CD4-positive, alpha-beta T cell treated with Interleukin-15 for 4 hours (primary cell): ENCODE measurements around the gene DISC1.

ENCODE experiments used
- DNase-seq: peaks from one replicate; pipeline ENCODE4 v3.0.0-alpha.2; 2020; ENCODE audit warnings: low spot score

The DISC1 gene

DNA sequence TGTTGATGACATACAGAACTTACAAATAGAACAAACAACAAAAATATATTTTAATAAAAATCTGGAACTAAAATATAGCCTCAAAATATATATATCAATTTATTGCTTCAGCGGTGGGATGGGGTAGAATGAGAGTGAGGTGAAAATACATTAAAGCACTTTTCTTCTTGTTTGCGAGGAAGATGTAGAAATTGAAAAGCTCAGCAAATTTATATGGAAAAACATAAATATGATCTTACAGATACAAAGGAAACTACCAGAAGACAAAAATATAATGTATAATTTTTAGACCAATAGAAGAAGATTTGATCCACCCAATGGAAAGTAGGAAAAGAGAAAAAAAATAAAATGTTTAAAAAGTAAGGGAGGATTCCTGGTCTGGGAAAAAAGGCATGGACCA lies 372.2 kb downstream of the DISC1 start:
- no peak for DNase-seq

DNA sequence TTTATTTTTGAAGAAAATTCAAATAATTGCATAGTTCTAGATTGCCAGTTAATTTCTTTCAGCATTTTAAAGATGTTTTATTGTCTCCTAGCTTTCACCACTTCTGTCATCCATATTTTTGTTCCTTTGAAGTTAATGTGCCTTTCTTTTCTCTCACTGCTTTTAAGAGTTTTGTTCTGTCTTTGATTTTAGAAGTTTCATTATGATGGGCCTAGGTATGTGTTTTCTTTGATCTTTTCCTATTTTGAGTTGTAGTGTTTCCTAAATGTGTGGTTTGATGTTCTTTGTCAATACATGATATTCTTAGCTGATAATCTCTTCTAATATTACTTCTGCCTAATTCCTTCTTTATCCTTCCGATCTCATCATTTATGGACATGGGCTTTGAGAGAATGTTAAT lies 378.7 kb downstream of the DISC1 start:
- DNase-seq: no peak

DNA sequence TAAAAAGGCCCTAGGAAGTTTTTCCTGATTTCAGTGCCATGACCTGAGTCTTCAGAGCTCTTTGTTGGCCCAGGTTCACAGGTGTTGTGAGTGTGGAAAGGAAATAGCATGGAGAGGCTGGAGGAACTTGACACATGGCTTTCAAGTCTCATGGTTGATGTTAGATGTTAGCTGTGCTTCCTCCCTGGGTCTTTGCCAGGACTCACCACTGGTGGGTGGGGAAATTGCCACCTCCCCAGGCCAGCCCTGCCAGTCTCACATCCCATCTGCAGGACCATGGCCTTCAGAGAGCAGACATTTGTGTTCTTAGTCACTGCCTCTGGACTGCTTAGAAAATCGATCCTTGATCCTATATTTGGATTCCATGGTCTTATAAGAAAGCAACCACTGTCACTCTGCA lies 383.2 kb downstream of the DISC1 start:
- DNase-seq: no peak

DNA sequence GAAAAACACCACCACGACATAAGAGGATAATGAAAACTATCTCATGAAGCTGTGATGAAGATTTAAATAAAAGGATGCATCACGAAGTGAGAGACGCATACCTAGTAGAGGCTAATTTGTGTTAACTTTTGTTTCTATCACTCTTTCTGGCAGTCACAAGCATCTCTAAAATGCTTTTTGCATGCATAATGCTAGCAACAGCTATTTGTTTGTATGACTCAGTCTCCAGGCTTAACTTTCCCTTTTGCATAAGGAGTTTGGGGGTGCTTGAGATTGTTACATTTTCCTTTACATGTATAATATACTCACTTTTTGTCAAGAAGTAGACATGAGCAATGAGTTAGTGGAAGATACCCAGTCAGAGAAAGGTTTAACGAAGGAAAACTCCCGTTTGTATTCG lies 385.4 kb downstream of the DISC1 start:
- DNase-seq: no peak

DNA sequence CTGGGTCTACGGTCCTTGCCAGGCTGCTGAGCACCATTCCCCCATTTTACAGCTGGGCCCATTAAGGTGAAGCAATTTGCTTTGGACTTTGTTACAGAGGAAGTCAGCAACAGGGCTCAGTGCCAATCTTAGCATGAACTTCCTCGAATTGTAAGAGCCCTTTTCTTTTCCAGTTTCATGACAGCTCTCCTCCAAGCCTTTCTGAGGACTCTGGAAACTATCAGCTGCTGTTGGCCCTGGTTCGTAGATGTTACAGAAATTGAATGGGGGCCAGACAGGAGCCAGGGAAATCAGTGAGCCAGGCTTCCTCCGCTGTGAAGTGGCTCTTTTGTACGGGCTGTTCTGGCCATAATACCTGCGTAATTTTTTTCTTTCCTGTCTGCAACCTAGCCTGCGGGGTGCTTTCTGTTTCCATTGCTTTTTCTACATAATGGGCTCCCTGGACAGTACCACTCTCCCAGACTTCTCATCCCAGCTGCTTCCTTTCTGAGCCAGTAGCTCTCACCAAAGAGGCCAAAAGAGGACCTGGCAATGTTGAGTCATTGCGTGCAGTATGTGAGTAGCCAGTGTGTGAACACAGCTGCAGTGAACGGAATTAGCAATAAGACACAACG lies 386.3 kb downstream of the DISC1 start:
- DNase-seq: no peak

DNA sequence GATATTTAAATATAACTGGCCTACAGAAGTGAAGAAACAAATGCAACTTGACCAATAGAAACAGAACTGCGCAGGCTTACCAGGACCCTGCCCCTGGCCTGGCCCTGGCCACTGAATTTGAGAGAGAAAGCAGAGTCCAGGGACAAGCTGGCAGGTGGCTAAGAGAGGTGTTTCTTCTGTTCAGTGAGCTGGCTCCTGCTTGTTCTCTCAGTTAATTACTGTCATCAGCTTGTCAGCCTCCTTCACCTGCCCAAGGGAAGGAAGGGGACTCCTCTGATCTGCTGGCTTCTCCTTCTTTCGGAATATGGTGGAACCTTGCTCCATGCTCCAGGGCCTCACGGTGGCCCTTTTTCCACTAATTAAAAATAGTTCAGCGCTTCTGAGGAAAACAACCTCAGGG lies 388.4 kb downstream of the DISC1 start:
- no peak for DNase-seq

DNA sequence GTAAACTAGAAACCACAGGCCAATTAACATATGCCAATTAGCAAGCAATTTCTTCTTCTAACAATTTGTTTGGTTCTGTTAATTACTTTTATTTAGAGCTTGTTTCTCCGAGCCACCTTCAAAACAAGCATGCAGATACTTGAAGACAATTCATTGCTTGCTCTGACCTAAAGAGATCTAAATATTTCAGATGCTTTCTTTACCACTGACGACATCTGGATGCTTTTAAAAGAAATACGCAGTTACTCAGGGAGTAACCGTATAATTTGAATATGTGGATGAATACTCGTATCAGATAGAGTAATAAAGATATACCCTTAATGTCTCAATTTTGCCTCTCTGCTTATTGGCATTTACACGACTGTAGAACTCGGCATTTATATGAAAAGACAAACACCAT lies 390.0 kb downstream of the DISC1 start:
- no peak for DNase-seq

DNA sequence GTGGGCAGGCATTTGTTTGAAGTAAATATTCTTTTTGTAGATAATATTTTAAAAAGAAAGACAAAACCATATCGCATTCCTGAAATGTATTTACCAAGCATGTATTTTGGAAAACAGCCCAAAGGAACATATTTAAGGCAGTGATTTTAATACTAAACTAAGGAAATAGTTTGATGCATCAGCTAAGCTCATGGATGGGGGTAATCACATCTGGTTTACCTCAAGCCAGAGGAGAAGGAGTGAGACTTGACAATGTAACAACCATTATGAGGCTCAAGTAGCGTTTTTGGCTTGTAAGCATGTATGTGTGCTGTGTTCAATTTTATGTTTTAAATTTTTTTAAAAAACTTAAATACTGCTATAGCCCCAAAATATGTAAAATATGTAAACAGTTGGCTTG lies 390.5 kb downstream of the DISC1 start:
- no peak for DNase-seq

DNA sequence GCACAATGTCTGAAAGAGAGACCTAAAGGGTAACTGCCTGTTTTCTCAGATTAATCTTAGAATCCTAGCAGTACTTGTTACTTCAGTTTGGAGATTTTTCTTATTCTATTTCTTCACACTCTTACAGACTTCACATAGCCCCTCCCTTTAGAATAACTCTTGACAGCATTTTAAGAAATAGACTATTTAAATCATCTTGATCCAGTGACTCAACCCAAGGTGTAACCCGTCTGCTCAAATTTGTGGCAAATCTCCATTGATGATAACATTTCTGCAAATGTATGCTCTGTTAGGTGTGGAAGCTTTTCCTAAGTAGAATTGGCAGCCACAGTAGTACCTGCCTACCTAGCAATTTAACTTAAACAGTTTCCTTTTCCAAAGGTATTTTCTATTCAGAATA lies 391.2 kb downstream of the DISC1 start:
- no peak for DNase-seq

DNA sequence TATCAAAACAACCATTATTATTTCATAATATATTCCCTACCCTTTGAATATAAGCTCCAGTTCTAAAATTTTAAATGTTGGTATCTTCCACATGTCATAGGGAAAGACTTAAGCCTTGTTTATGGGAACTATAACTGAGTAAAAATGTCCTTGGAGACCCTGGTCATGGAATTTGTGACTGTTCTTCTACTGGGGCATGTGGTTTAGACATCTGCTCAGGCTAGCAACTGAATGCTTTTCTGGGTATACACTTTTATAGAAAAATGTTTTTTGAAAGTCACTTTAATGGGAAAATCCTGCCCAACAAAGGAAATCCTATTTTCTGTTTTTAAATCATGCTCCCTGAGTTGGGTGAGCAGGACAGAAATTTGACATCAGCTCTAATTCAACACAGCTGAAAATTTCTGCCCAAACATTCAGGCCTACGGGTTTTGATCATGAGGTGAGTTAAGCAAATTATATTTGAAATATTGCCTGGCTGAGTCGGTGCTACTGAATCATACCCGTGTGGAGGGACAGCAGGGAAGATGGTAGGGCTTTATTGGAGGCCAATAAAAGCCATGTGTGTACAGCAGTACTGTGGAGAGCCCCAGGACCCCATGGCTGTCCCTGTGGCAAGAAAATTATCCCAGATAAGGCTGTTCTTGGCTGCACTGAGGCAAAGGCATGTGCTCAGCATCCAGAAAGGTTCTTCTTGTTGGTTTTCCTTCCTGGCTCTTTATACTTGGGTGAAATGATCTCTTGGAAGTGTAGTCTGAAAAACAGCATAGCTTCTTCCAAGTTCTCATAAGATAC lies 391.8 kb downstream of the DISC1 start:
- DNase-seq: no peak

DNA sequence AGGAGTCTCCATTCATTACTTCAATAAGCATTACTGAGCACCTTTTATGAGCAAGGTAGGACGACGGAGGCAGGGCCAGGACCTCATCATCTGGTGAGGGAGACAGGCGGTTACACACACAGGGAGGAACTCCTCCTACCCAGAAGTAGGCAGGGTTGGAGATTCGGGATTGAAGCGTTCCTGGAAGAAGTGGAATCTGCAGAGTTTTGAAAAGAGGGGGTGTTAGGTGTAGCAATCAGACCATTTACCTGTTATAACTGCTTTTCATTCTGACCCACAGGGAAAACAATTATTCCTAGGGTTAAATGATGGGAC lies 392.4 kb downstream of the DISC1 start:
- DNase-seq: no peak

DNA sequence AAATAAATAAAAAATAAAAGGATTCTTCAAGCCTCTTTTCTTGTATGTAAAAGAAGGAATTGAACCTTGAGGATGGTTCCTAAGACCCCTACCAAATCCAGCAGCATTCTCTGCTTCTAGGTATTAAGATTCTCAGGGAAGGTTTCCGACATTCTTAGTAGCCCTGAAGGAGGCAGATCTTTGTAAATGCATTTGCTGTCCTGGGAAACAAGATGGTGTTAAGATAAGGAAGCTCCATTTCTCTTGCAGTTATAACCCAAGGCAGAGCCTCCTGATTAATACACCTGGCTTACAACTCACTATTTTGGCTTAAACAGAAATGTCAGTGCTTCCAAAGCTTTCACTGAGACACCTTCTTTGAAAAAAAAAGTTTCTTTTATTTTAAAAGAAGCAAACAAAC lies 393.8 kb downstream of the DISC1 start:
- no peak for DNase-seq

DNA sequence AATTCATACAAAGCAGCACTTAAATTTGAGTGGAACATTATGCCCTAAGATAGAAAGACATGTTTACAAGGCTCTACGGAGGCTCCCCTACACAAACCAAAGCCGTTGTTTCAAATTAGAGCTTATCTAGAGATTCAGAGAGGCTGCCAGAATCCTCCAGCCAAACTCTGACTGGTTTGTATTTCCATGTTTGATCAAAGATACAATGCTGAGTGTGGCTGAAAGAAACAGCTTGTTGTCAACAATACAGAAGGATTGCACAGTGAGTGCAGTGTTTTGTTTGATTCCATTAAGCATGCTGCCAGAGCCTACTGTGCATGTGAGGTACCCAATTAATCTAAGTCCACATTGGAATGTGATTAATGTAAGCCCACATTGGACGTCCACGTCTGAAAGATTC lies 402.7 kb downstream of the DISC1 start:
- DNase-seq: no peak

DNA sequence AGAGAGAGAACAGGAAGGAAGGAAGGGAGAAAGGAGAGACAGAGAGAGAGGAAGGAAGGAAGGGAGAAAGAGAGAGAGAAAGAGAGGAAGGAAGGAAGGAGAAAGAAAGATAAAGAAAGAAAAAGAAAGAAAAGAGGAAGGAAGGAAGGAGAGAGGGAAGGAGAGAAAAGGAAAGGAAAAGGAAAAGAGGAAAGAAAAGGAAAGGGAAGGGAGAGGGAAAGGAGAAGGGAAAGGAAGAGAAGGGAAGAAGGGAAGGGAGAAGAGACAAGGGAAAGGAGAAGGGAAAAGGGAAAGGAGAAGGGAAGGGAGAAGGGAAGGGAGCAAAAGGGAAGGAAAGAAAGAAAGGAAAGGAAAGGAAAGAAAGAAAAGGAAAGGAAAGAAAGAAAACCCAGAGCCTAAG lies 404.6 kb downstream of the DISC1 start:
- DNase-seq: no peak

DNA sequence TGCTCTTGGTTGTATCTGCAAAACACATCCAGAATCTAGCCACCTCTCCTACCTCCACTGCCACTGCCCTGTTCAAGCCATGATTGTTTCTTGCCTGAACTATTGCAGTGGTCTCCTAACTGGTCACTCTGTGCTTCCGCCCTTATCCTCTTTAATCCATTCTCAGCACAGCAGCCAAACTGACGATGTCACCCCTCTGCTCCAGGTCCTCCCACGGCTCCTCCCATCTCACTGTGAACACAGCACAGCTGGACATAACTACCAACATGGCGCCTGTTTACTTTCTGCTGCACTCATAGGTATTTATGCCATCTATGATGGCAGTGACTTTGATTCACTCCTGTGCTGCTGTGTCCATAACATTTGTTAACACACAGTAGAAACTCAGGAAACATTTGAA lies 406.7 kb downstream of the DISC1 start:
- no peak for DNase-seq

DNA sequence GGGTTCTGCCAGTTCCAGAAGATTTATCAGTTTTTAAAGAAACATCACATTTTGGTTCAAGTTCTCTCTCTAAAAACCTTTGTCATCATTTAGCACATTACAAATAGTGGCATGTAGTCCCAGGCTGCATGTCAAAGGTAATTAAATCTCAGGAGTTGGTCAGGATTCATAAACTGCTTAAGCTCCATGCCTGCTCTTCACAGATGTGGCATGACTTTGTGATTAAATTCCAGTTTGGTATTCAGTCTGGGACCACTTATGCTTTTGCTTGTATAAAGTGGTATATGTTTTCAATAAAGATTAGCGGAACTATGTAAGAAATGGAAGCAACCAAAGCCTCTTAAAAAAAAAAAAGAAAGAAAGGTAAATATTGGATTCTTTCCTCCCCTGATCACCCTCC lies 408.0 kb downstream of the DISC1 start:
- no peak for DNase-seq

DNA sequence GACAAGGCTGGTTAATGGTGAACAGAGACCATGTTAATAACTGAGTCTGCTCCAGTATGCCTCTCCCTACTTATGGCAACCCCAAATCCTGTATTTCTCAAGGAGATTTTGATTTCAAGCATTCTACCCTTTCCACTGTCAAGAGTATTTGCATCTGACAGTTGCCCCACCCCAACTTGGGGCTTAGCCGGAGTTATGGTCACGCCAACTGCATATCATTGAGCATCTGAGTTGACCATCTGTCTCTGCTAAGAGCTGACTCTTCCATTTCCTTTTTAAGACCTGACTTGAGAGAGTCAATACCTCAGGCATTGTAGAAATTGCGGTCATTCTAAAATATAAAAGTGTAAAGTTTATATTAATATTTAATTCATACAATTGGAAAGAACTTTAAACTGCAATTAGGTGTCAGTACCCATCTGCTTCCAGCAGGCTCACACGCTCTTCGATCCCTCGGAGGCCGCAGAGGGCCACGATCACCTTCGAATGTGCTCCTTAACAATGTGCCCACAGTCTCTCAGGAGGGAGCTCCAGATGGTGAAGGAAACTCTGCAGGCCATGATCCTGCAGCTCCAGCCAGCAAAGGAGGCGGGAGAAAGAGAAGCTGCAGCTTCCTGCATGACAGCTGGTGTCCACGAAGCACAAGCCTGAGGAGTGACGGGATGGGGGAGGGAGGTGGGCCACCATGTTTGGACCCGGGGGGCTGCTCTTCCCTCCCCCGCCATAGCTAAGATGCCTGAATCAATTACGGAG lies 409.8 kb downstream of the DISC1 start:
- no peak for DNase-seq

DNA sequence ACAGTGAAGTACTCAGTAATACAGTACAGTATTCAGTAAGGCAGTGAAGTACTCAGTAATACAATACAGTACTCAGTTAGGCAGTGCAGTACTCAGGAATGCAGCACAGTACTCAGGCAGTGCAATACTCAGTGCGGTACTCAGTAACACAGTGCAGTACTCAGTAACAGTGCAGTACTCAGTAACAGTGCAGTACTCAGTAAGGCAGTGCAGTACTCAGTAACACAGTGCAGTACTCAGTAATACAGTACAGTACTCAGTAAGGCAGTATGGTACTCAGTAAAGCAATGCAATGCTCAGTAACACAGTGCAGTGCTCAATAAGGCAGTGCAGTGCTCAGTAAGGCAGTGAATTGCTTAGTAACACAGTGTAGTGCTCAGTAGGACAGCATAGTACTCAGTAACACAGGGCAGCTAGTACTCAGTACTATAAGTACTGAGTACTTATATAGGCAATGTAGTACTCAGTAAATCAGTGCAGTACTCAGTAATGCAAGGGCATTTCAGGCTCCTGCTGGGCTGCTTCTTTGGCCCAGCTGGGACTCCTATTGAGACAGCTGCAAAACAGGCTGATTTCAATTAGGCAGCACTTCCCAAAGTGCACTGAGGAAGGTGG lies 411.3 kb downstream of the DISC1 start:
- DNase-seq: no peak

DNA sequence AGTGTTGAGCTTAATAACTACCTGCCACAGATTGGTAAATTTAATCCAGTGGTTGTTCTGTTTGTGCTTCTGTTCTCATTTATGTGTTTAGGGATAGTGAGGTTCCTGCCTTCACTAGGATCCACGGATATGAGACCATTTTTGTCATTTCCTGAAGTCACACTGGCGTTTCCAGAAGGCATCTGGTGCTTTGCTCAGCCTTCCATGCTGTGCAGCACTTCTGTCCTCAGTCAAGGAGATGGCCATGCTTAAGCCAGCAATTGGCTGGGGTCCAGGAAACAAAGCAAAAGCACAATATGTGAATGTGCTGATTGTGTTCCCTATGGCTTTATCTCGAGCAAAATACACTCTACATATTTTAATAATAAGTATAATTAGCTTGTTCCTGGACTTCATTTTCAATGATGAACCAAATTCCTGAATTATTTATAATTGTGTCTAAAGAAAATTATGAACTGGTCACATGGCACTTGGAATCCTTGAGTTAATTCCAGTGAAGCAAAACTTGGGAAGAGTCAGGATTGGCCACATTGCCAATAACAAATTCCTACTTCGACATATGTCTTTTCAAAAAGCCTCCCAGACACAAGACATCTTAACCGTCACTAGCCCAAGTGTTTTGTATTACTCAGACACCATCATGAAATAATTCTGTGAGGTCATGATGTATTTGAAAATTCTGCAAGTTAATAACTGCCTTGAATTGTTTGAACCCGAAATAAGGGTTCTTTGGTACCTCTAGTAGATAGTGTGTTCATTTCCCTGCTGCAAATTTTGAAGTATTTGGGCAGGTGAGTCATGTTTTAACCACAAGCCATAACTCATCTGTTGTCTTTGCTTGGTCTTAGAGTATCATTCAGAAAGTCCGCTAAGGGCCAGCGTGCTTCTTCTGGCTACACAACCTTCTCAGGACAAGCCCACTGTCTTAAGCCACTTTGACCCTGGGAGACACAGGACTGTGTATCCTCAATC lies 412.4 kb downstream of the DISC1 start:
- no peak for DNase-seq

DNA sequence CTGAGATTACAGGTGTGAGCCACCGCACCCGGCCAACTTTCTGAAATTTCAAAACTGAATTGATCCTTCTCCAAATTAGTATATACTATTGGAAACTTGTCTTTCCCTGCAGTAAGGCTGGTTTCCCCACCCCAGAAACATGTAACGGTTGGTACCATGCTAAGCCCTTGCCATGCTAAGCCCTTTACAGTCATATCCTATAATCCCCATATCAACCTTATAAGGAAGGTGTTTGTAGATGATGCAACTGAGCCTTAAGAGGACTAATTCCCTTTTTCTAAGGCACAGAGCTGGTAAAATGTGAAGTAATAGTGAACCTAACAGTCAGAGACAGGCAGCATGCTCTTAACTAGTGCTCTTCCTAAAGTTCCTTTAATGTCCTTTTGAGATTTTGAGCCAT lies 413.7 kb downstream of the DISC1 start:
- no peak for DNase-seq

DNA sequence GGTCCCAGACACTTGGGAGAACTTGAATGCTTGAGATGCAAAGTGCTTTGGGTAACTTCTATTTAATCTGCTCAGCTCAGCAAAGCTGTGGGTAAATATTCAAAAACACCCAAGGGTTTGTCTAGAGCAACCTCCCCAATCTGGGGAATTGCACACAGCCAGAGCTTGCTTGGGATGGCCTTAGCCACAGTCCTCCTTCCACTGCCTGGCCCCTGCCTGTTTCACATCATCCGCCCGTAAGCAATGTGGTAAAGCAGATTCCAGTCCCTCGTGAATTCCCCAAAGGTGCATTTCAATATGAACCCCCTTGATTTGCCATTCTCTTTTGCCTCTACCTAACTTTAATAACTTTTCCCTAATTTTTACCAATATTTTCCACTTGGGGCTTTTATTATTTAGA lies 418.1 kb downstream of the DISC1 start:
- DNase-seq: no peak
